Measurements from ENCODE around the gene MSL1. TPM values are rescaled to one million over a fixed set of nuclear protein-coding genes. Genes with fewer than 3 reads are reported as not detected.

MSL1 gene
- total and polyA plus RNA-seq, 2 of the 4 experiments (the other 2 are of a cell fraction), result 28.3 to 48.4 TPM

- Histone ChIP-seq H3K9me3 (ENCODE audit: control insufficient read depth, insufficient read depth, low read length) (no peaks in the 10 kb centered on the region), H2AK5ac (ENCODE audit: low read depth, low read length) (peak overlapping the region; percentile 94), H2AFZ (replicated peaks; ENCODE audit: low read length, poor library complexity) (peak overlapping the region; percentile 76), H4K5ac (ENCODE audit: low read depth, low read length) (peak overlapping the region; percentile 66), H3K27ac (ENCODE audit: insufficient read depth, low read length) (peak overlapping the region; percentile 90), H3K14ac (replicated peaks; ENCODE audit: low read depth, low read length) (peak overlapping the region; percentile 86), H4K20me1 (ENCODE audit: insufficient read depth, low read length) (peaks cover 5% of the 10 kb centered on the region; the same call in 1 of the 2 replicates), H3K27me3 (ENCODE audit: control insufficient read depth, insufficient read depth, low read length) (no peaks in the 10 kb centered on the region), H2BK15ac (ENCODE audit: low read depth, low read length) (peak overlapping the region; percentile 77), H3K56ac (ENCODE audit: extremely low read depth, insufficient read depth, low read length) (peak overlapping the region; percentile 88), H2BK120ac (ENCODE audit: low read depth, low read length) (peak overlapping the region; percentile 81), H2BK20ac (ENCODE audit: low read depth, low read length) (peak overlapping the region; percentile 74), H3K4me3 (ENCODE audit: insufficient read depth, low read depth, low read length) (peak overlapping the region; percentile 24), H2AK9ac (replicated peaks; ENCODE audit: low read depth, low read length, poor library complexity) (peak overlapping the region; percentile 89), H3K4me2 (ENCODE audit: low read depth, low read length) (peak overlapping the region; percentile 67), H3K9me1 (ENCODE audit: insufficient read depth, low read length) (peaks cover 12% of the 10 kb centered on the region; the same call in 1 of the 2 replicates), H3K23ac (ENCODE audit: low read depth, low read length) (peak overlapping the region; percentile 89), H3K79me1 (ENCODE audit: low read depth in 1 of 2, low read length in 2 of 2) (peaks cover 0 to 39% of the 10 kb centered on the region in 2 experiments; a peak in 2 of 4 replicates), H4K91ac (ENCODE audit: insufficient read depth, low read depth, low read length) (peak overlapping the region; percentile 93), H3K18ac (ENCODE audit: low read depth, low read length) (peak overlapping the region; percentile 43), H4K8ac (ENCODE audit: low read depth in 2 of 2, low read length in 2 of 2) (peak overlapping the region; percentile 80 to 92), H2BK5ac (ENCODE audit: low read depth, low read length, poor library complexity, severe bottlenecking) (peak overlapping the region; percentile 78), H3K4ac (ENCODE audit: low read depth, low read length) (peak overlapping the region; percentile 95), H3K9ac (ENCODE audit: low read depth, low read length) (peak overlapping the region; percentile 71), H3K4me1 (ENCODE audit: control insufficient read depth, insufficient read depth, low read length) (peaks cover 36% of the 10 kb centered on the region), H3K36me3 (ENCODE audit: control insufficient read depth, insufficient read depth, low read length) (no peaks in the 10 kb centered on the region)
- BruUV-seq (replicated peaks), result no TSS peak
- in situ Hi-C loops (cut with MboI; ENCODE audit: low sequenced_read_pairs) (no loop called here), intact Hi-C loops (cut with micrococcal nuclease) (loop anchor here (1.0 to 2.0 kb wide), 4 partner anchors 9 to 177 kb away; partner anchors contain the start of gene CASC3), dilution Hi-C loops (cut with HindIII; ENCODE audit: low sequenced_read_pairs, unreplicated experiment) (no loop called here)
- POLR2A ChIA-PET (ENCODE audit: unreplicated experiment), result interaction anchor here (0.6 to 1.3 kb wide), 4 partner anchors 10 to 113 kb away, joined by 3 to 5 read pairs (median 3); no protein-coding TSS in a partner anchor
- CTCF ChIA-PET, result interaction anchor here (0.5 to 2.9 kb wide), 23 partner anchors 10 to 170 kb away, joined by 3 to 25 read pairs (median 4); partner anchors contain the start of gene CSF3
- ATAC-seq (ENCODE audit: low read depth) (peak; percentile 58), DNase-seq (peak; percentile 95)
- WGBS, 2 experiments (ENCODE audit: extremely low coverage in 2 of 2, insufficient read length in 1 of 2), result 5% methylated on average over 7 of the region's 17 CpGs; no CpG with 5 or more reads in 1 of the 2 experiments
- TF ChIP-seq POLR2A (IDR thresholded peaks at IDR 0.05; ENCODE audit: low read depth, low read length) (no peak), CEBPB (IDR thresholded peaks at IDR 0.05; ENCODE audit: low read depth, low read length) (peak; percentile 93), CTCF (conservative IDR thresholded peaks at IDR 0.05; ENCODE audit: low read depth, low read length) (peak; percentile 94; the same call in 1 of the 2 replicates), RAD21 (IDR thresholded peaks at IDR 0.05; ENCODE audit: low read length) (peak; percentile 84), CHD1 (IDR thresholded peaks at IDR 0.05; ENCODE audit: low read depth, low read length) (0 out of 2 replicates have a peak, but pooled peaks have one; percentile 77), SMC3 (IDR thresholded peaks at IDR 0.05; ENCODE audit: low read depth, low read length) (peak; percentile 77), NFE2L2 (IDR thresholded peaks at IDR 0.05; ENCODE audit: low read depth, low read length) (no peak), ELK1 (IDR thresholded peaks at IDR 0.05; ENCODE audit: borderline replicate concordance, low read depth, low read length) (no peak), USF2 (IDR thresholded peaks at IDR 0.05; ENCODE audit: low read depth, low read length) (peak; percentile 96), MAZ (IDR thresholded peaks at IDR 0.05; ENCODE audit: borderline replicate concordance, low read depth, low read length) (no peak), MXI1 (IDR thresholded peaks at IDR 0.05; ENCODE audit: borderline replicate concordance, low read depth, low read length) (peak; percentile 100), BHLHE40 (IDR thresholded peaks at IDR 0.05; ENCODE audit: low read depth, low read length) (peak; percentile 35; the same call in 1 of the 2 replicates), MAFK (IDR thresholded peaks at IDR 0.05; ENCODE audit: low read depth, low read length) (no peak)
Measured at GRCh38 chr17:40113110-40113906, 8.5 kb upstream of the MSL1 start.
